AG10803 (cell line): ENCODE measurements around the gene DMWD.

ENCODE experiments used
- DNase-seq: peaks from one replicate; pipeline ENCODE4 v3.0.0; 2010; ENCODE audit warnings: low read depth
- H3K4me3 ChIP-seq: 2 replicates; pipeline ENCODE4 v1.5.1; 2011; ENCODE audit warnings: mild to moderate bottlenecking, low read length, control low read depth
- TF ChIP-seq, protein P1 (sequence below): conservative IDR thresholded peaks from 2 replicates; pipeline ENCODE4 v1.5.1; 2011; ENCODE audit warnings: mild to moderate bottlenecking, low read length, control low read depth, inconsistent platforms

DMWD gene

DNA sequence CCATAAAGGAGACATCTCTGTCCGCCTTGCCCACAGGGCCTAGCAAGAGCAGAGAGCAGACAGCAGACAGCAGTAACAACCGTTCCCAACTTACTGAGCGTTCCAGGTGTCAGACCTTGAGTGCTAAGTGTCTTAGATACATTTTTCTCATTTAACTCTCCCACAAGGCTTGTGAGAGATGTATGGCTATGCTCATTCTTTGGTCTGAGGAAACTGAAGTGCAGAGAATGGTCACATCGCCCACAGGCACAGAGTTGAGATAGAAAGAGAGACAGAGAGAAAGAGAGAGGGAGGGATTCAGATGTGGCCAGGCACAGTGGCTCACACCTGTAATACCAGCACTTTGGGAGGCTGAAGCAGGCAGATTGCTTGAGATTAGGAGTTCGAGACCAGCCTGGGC is 45.1 kb downstream of the DMWD start:
- TF ChIP-seq, protein P1, sequence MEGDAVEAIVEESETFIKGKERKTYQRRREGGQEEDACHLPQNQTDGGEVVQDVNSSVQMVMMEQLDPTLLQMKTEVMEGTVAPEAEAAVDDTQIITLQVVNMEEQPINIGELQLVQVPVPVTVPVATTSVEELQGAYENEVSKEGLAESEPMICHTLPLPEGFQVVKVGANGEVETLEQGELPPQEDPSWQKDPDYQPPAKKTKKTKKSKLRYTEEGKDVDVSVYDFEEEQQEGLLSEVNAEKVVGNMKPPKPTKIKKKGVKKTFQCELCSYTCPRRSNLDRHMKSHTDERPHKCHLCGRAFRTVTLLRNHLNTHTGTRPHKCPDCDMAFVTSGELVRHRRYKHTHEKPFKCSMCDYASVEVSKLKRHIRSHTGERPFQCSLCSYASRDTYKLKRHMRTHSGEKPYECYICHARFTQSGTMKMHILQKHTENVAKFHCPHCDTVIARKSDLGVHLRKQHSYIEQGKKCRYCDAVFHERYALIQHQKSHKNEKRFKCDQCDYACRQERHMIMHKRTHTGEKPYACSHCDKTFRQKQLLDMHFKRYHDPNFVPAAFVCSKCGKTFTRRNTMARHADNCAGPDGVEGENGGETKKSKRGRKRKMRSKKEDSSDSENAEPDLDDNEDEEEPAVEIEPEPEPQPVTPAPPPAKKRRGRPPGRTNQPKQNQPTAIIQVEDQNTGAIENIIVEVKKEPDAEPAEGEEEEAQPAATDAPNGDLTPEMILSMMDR = no peak
- H3K4me3 ChIP-seq = no peak overlapping the region
- no peak for DNase-seq

DNA sequence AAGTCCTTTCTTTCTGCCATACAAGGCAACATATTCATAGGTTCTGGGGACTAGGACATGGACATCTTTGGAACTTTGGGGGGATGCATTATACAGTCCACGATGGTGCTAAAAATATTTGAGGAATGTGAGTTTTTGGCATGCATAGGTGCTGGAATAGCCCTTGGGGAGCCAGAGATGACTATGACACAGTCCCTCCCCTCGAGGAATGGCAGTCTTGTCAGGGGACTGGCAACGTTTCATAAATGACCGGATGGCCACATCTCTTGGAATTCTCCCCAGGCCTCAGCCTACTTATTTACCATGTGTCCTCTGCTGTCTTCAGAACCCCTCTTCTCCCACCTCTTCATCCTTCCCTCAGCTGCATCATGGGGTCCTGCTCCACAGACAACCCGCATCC is 45.8 kb downstream of the DMWD start:
- TF ChIP-seq, protein P1 = no peak
- DNase-seq = peak; percentile 23
- H3K4me3 ChIP-seq = no peak overlapping the region

DNA sequence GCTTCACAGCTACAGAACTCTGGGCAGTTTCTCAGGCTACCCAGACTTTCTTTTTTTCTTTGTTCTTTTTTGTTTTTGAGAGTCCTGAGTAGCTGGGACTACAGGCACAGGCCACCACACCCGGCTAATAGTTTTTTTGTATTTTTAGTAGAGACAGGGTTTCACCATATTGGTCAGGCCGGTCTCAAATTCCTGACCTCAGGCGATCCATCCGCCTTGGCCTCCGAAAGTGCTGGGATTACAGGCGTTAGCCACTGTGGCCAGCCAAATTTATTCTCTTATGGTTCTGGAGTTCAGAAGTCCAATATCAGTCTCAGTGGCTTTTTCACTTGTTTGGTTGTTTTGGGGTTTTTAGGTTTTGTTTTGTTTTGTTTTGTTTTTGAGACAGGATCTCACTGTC is 47.0 kb downstream of the DMWD start:
- TF ChIP-seq, protein P1 = no peak
- DNase-seq = no peak
- H3K4me3 ChIP-seq = no peak overlapping the region

DNA sequence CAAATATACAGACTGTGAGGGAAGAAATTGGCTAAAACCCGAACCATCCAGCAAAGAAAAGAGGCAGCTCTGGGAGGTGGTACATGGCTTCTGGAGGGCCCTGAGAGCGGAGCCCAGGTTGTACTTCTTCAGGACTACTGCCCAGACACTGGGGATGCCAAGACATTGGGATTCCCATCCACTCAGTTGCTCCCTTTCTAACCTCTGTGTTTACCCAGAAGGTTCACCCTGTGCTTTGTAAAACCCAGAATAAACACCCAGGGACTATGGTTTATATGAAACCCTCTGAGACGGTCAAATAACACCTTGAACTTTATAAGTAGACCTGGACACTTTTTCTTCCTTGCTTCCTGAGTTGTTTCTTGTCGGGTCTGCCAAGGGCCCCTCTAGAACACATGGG is 49.7 kb downstream of the DMWD start:
- TF ChIP-seq, protein P1 = no peak
- H3K4me3 ChIP-seq = no peak overlapping the region
- no peak for DNase-seq

DNA sequence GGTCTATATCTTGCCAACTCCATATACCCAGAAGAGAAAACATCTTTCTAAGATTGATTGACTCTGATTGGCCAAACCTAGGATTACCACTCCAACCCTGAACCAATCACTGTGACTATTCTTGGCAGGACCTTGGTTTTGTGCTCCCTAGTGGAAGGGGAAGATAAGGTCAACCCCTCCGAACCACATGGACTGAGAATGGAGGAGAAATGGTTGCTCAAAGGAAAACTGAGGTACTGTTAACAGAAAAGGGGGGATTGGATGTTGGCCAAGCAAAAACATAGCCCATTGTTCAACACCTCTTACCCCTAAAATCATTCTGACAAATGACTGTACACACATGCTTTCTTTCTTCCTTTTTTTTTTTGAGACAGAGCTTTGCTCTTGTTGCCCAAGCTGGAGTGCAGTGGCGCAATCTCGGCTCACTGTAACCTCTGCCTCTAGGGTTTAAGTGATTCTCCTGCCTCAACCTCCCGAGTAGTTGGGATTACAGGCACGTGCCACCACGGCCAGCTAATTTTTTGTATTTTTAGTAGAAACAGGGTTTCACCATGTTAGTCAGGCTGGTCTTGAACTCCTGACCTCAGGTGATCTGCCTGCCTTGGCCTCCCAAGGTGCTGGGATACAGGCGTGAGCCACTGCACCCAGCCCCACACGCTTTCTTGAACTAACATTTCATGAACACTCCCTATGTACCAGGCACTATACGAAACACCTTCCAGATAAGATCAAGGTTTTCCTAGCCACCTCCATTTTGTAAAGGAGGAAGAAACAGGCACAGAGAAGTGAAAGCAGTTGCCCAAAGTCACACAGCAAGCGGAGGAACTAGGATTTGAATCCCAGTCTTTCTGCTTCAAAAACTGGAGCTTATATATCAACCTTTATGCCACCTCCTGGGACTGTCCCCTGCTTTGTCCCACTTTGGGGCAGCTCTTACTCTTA is 52.9 kb downstream of the DMWD start:
- TF ChIP-seq, protein P1 = no peak
- no peak for DNase-seq
- no peak overlapping the region for H3K4me3 ChIP-seq

DNA sequence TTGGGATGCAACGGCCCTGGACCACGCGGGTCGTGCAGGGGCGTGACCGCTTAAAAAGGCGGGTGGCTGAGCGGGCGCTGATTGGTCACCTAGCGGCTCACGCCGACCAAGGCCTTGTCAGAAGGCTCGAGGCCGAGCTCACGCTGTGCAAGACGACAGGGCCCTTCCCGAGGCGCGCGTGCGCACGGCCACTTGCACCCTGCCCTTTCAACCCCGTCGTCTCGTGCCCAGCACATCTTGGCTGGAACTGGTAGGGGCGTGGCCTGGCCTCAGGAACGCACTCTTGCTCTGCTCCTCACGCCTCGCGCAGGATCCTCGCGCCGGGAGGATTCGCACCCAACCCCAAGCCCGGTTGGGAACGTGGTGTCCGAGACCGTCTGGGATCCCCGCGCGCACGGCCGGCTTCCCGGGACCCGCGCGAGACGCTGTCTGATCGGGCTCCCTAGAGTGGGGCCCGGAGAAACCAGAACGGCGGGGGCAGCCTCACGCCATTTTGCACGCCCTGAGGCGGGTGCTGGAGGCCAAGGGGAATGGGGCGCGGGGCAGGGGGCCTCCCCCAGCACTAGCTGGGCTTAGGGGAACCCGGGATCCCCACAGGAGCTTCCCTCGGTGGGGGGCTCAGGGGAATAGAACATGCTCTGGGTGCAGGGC is 59.4 kb downstream of the DMWD start, which contains the start of gene MEIOSIN:
MEIOSIN (plus strand) TSS at position 280 of the 651 bp plus-strand sequence. CDS start 1,938 bp downstream, outside the sequence.
- H3K4me3 ChIP-seq = no peak within 1 kb of the TSS
- TF ChIP-seq, protein P1 = no peak
- no peak for DNase-seq
